Measurements from ENCODE around the gene SH3BP2. TPM values are rescaled to one million over a fixed set of nuclear protein-coding genes. Genes with fewer than 3 reads are reported as not detected.

The SH3BP2 gene
- total RNA-seq, 4 donors from 2014 or later, result 92.6 to 301 (median 117) TPM

DNA sequence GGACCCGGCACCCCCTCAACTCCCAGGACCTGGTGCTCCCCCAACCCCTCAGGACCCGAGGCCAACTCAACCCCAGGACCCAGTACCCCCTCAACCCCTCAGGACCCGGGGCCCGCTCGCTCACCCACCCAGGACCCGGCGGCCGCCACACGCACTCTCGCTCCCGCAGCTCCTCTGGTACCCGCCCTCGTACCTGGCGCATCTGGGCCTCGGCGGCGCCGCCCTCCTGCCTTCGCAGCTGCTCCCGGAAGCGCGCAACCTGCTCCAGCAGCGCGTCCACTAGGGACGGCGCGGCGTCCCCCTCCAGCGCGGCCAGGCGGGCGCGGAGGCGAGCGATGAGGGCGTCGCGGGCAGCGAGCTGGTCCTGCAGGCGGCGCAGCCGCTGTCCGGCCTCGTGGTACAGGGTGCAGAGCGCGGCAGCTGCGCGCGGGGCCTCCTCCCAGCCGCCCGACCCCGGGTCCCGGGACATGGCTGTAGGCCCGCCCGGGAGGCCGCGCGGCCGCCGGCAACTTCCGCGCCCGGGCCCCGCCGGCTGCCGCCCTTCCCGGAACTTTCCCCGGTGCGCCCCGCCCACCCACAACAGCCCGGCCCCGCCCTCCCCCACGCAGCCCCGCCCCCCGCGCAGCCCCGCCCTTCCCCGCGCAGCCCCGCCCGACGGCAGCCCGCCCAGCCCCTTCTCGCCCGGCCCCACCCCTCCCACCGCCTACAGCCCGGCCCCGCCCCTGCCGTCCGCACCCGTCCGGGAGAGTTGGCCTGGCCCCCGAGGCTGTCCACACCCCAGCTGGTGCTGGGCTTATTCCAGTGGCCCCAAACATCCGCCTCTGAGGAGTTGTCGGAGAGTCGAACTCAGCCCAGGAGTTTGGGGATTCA lies 36.8 kb upstream of the SH3BP2 start, which contains the start of gene TNIP2:
TSS of gene TNIP2 (minus strand) at position 516 of the 870 bp plus-strand sequence. CDS start at position 469, 47 bp downstream.
- DNase-seq, result peak; percentile 92
- TF ChIP-seq POLR2A (IDR thresholded peaks at IDR 0.05), result peak; percentile 56
- TF ChIP-seq EP300 (IDR thresholded peaks at IDR 0.05; ENCODE audit: low read depth), result no peak
- TF ChIP-seq POLR2AphosphoS5 (IDR thresholded peaks at IDR 0.05), result peak in 2 of 3 donors; percentile 72 to 75
- TF ChIP-seq, protein P1, sequence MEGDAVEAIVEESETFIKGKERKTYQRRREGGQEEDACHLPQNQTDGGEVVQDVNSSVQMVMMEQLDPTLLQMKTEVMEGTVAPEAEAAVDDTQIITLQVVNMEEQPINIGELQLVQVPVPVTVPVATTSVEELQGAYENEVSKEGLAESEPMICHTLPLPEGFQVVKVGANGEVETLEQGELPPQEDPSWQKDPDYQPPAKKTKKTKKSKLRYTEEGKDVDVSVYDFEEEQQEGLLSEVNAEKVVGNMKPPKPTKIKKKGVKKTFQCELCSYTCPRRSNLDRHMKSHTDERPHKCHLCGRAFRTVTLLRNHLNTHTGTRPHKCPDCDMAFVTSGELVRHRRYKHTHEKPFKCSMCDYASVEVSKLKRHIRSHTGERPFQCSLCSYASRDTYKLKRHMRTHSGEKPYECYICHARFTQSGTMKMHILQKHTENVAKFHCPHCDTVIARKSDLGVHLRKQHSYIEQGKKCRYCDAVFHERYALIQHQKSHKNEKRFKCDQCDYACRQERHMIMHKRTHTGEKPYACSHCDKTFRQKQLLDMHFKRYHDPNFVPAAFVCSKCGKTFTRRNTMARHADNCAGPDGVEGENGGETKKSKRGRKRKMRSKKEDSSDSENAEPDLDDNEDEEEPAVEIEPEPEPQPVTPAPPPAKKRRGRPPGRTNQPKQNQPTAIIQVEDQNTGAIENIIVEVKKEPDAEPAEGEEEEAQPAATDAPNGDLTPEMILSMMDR (IDR thresholded peaks at IDR 0.05), result peak in 4 of 5 experiments; percentile 27 to 79 (median 38)
- Histone ChIP-seq H3K9me3 (no peaks in the 10 kb centered on the region), H3K4me3 (peak within 1 kb of the TSS; percentile 53 to 86 (median 68)), H3K36me3 (no peaks in the 10 kb centered on the region), H3K4me1 (peaks cover 18 to 57% (median 35%) of the 10 kb centered on the region in 4 donors), H3K27ac (peak within 1 kb of the TSS; percentile 89 to 97 (median 90)), H3K27me3 (no peaks in the 10 kb centered on the region)
- intact Hi-C loops (cut with DNase I; ENCODE audit: low total_unique reads) (no loop called here), in situ Hi-C loops (cut with MboI; ENCODE audit: low pct_ligation_motif_present in 1 of 4, low pct_unique_long_range_greater_than_20kb in 1 of 4, low sequenced_read_pairs in 3 of 4) (loop anchor here in 2 of 4 donors (25.0 kb wide), 1 partner anchor 181 kb away; no protein-coding TSS in a partner anchor)
- 1% methylated on average over 46 of the region's 96 CpGs; no CpG with 5 or more reads in 1 of the 2 donors for WGBS, 2 donors (ENCODE audit: low coverage in 1 of 2)

DNA sequence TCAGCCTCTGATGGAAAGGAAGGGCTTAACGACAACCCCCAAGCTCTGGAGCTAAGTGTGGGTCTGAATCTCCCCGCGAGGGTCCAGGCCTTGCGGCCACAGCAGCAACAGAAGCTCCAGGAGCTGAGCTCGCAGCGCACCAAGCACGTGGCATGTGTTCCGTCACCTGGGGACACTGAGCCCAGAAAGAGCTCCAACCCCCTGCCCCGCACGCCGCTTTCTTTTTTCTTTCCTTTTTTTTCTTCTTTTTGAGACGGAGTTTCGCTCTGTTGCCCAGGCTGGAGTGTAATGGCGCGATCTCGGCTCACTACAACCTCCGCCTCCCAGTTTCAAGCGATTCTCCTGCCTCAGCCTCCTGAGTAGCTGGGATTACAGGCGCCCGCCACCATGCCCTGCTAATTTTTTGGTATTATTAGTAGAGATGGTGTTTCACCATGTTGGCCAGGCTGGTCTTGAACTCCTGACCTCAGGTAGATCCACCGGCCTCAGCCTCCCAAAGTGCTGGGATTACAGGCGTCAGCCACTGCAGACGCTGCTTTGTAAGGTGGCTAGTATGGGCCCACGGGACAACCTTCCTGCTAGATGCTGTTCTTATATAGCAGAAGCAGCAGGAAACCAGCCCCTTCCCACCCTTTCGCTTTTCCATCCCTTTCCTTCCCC lies 36.1 kb upstream of the SH3BP2 start:
- no peak for DNase-seq
- 44 to 71% methylated on average over 2 to 25 of the region's 25 CpGs for WGBS, 2 donors (ENCODE audit: low coverage in 1 of 2)

DNA sequence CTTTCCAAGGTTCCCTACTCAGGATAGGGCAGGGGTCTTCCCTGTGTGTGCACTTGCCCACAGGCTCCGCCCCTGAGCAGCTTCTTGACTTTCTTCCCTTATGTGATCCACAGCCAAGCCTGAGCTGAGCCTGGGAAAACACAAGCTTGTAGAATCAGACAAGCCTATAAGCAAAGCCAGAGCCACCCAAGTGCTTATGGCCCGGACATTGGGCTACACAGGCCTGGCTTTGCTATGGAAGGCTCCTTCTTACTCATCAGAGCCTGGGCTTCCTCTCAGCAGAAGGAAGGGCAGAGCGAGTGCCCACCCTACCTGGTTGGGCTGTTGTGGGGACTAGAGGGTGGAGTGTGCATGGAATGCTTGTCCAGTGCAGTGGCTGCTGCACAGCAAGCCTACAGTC lies 35.5 kb upstream of the SH3BP2 start:
- H3K4me1 ChIP-seq, result peaks cover 14 to 57% (median 39%) of the 10 kb centered on the region in 4 donors
- no peaks in the 10 kb centered on the region for H3K36me3 ChIP-seq
- in situ Hi-C loops (cut with MboI; ENCODE audit: low pct_ligation_motif_present in 1 of 4, low pct_unique_long_range_greater_than_20kb in 1 of 4, low sequenced_read_pairs in 3 of 4), result loop anchor here in 2 of 4 donors (25.0 kb wide), 1 partner anchor 180 kb away; no protein-coding TSS in a partner anchor
- intact Hi-C loops (cut with DNase I; ENCODE audit: low total_unique reads), result no loop called here
- WGBS, 2 donors (ENCODE audit: low coverage in 1 of 2), result 67 to 98% methylated on average over 1 to 3 of the region's 3 CpGs
- no peak overlapping the region for H3K27ac ChIP-seq
- no peaks in the 10 kb centered on the region for H3K27me3 ChIP-seq
- no peak for DNase-seq
- no peaks in the 10 kb centered on the region for H3K9me3 ChIP-seq
- no peak overlapping the region for H3K4me3 ChIP-seq
- no peak for TF ChIP-seq EP300 (IDR thresholded peaks at IDR 0.05; ENCODE audit: low read depth)
- TF ChIP-seq, protein P1 (IDR thresholded peaks at IDR 0.05), result no peak
- TF ChIP-seq POLR2AphosphoS5 (IDR thresholded peaks at IDR 0.05), result no peak
- no peak for TF ChIP-seq POLR2A (IDR thresholded peaks at IDR 0.05)

More for the DNA sequence above, 36.1 kb upstream of the SH3BP2 start:
- in situ Hi-C loops (cut with MboI; ENCODE audit: low pct_ligation_motif_present in 1 of 4, low pct_unique_long_range_greater_than_20kb in 1 of 4, low sequenced_read_pairs in 3 of 4) (loop anchor here in 2 of 4 donors (25.0 kb wide), 1 partner anchor 180 kb away; no protein-coding TSS in a partner anchor), intact Hi-C loops (cut with DNase I; ENCODE audit: low total_unique reads) (no loop called here)
- Histone ChIP-seq H3K27me3 (no peaks in the 10 kb centered on the region), H3K36me3 (no peaks in the 10 kb centered on the region), H3K4me3 (peak overlapping the region in 3 of 4 donors; percentile 10 to 86 (median 47)), H3K4me1 (peaks cover 14 to 55% (median 35%) of the 10 kb centered on the region in 4 donors), H3K9me3 (no peaks in the 10 kb centered on the region), H3K27ac (peak overlapping the region; percentile 84 to 97 (median 90))
- TF ChIP-seq POLR2AphosphoS5 (IDR thresholded peaks at IDR 0.05) (no peak), POLR2A (IDR thresholded peaks at IDR 0.05) (peak; percentile 36)

DNA sequence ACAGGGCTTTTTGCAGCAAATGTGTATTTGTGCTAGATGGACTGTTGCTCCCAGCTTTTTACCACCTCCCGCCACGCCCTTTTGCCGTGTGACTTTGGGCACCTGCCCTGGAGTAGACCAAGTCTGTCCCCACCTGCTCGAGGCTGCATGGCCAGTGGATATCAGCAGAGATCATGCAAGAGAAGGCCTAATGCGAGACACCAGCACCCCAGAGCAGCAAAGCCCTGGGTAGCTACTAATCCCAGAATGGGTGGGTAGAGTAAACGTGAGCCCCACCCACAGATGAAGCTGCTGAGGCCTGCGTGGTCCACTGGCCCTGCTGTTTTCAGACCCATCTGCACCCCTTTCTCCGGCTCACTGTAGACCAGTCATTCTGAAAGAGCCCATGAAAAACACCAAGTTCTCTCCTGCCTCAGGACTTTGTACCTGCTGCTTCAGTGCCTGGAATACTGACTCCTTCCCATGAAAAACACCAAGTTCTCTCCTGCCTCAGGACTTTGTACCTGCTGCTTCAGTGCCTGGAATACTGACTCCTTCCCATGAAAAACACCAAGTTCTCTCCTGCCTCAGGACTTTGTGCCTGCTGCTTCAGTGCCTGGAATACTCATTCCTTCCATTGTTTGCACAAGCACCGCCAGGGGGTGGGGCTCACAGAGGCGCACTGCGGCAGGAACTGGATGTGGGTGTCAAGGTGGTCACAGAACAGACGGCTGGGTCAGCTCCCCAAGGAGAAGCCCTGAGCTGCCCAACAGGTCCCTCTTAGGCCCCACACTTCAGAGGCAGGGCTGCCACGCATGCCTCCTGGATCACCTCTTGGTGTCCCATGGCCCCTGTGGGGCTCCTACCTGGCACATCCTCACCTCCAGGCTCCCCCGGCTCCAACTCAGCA lies 31.6 kb upstream of the SH3BP2 start:
- in situ Hi-C loops (cut with MboI; ENCODE audit: low pct_ligation_motif_present in 1 of 4, low pct_unique_long_range_greater_than_20kb in 1 of 4, low sequenced_read_pairs in 3 of 4) (loop anchor here (10.0 to 25.0 kb wide), 3 partner anchors 176 to 194 kb away; no protein-coding TSS in a partner anchor), intact Hi-C loops (cut with DNase I; ENCODE audit: low total_unique reads) (loop anchor here (5.0 to 10.0 kb wide), 3 partner anchors 114 to 284 kb away; no protein-coding TSS in a partner anchor)
- Histone ChIP-seq H3K4me1 (peaks cover 8 to 49% (median 31%) of the 10 kb centered on the region in 4 donors), H3K27me3 (no peaks in the 10 kb centered on the region), H3K9me3 (no peaks in the 10 kb centered on the region), H3K4me3 (no peak overlapping the region), H3K36me3 (no peaks in the 10 kb centered on the region), H3K27ac (peak overlapping the region; percentile 82 to 92 (median 88))
- DNase-seq, result peak; percentile 85
- WGBS, 2 donors (ENCODE audit: low coverage in 1 of 2), result 34% methylated on average over 14 of the region's 14 CpGs; no CpG with 5 or more reads in 1 of the 2 donors
- no peak for TF ChIP-seq EP300 (IDR thresholded peaks at IDR 0.05; ENCODE audit: low read depth)
- TF ChIP-seq, protein P1 (IDR thresholded peaks at IDR 0.05), result peak in 2 of 5 experiments; percentile 37 to 55
- peak; percentile 57 for TF ChIP-seq POLR2A (IDR thresholded peaks at IDR 0.05)
- TF ChIP-seq POLR2AphosphoS5 (IDR thresholded peaks at IDR 0.05), result peak in 2 of 3 donors; percentile 67 to 68

Measured in transverse colon (tissue), 4 donors.